ENCODE results near the gene KCNQ4.

GRCh38 chr1:40796939-40797667 is 13.5 kb downstream of the KCNQ4 start:
- TF ChIP-seq POLR2A (IDR thresholded peaks at IDR 0.05; ENCODE audit: low read length) (no peak), GATA1 (IDR thresholded peaks at IDR 0.05; ENCODE audit: low read depth, low read length) (no peak)
